GM19193 (cell line): Measurements from ENCODE around the gene AXL.
A peak's percentile ranks its signal among the peaks of the same experiment; 100 is the strongest.

Experiments used
- POLR2A ChIP-seq: IDR thresholded peaks from 4 replicates; pipeline ENCODE4 v1.6.1; 2011; ENCODE audit not compliant: insufficient read depth, insufficient read length; ENCODE audit errors: extremely low read depth

The AXL gene

DNA sequence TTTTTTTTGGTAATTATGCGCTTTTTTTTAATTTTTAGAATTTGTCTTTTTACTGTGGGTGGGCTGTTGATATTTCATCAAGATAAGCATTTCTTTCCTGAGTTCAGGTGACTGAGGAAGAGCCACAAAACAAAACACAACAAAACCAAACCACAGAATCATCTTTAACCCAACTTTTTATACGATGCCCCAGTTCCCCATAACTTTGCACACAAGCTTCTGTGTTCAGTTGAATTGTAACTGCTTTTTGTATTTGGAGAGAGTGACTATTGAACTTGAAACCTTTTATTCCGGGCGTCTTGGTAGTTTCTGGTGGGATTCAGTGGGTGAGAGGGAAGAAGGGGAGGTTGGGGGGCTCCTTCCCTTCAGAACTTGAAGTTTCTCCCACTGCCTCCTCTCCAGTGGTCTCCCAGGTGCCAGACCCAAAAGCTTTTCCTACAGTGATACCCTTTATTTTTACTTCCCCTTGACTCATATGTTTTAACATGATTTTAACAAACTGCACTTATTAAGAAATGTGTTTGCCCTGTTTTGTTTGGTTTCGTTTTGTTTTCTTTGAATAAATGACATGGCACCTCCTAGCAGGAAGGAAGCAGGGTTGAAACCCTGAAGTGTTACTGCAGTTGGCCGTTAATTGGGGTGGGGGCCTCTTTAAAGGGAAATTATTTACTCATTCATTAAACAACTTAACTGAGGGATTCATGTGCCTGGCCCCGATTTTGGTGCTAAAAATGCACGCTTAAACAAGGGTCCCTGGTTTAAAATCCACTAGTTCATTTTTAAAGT is 88.3 kb downstream of the AXL start:
- TF ChIP-seq POLR2A = no peak

DNA sequence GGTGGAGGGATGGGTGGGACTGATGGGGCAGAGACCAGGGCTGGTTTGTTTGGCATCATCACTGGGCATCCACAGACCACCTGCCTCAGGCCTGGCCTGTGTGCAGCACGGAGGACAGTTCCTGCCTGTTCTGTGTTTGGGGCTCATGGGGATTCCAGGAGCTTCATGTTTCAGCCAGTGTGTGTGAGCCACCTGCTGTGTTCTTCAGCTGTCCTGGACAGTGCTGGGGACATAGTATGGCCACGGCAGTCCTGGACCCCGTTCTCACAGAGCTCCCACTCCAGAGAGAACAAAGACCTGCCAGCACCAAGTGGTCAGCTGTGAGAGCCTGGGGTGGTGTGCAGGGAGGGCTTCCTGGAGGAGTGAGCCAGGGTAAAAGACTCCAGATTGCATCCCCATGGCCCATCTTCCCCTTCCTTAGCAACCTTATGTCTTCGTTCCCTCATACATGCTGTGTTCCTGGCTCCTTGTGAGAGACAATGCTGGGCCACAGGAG is 89.0 kb downstream of the AXL start:
- peak; percentile 7 for TF ChIP-seq POLR2A

DNA sequence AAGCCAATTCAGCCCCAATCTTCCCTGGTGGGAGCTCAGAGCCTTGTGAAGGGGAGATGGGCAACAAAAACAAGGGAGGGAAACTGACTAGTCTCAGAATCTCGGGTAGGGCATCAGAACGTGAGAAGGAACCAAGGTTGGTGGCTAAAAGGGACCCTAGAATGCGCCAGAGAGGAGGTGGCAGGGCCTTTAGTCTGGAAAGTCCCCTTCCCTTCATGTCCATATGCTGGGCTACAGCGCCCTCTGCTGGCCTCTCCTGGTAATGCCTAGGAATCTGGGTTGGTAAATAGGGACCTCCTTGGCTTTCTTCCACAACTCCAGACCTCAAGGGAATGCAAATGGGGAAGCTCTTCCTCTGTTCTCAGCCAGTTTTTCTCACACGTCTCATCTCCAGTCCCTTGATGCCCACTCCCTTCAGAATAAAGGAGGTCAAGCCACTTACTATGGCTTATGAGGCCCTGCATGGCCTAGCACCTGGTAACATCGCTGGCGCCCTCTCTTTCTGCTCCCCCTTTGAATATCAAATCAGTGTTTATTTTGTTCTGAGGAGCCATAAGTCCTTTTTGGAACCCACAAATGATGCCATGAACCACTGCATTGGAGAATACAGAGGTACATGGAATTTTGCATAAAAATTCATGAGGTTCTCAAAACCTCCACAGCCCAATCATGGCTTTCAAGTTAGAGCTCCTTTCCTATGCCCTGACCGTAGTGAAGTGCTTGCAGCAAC is 89.6 kb downstream of the AXL start:
- peak; percentile 8 for TF ChIP-seq POLR2A

DNA sequence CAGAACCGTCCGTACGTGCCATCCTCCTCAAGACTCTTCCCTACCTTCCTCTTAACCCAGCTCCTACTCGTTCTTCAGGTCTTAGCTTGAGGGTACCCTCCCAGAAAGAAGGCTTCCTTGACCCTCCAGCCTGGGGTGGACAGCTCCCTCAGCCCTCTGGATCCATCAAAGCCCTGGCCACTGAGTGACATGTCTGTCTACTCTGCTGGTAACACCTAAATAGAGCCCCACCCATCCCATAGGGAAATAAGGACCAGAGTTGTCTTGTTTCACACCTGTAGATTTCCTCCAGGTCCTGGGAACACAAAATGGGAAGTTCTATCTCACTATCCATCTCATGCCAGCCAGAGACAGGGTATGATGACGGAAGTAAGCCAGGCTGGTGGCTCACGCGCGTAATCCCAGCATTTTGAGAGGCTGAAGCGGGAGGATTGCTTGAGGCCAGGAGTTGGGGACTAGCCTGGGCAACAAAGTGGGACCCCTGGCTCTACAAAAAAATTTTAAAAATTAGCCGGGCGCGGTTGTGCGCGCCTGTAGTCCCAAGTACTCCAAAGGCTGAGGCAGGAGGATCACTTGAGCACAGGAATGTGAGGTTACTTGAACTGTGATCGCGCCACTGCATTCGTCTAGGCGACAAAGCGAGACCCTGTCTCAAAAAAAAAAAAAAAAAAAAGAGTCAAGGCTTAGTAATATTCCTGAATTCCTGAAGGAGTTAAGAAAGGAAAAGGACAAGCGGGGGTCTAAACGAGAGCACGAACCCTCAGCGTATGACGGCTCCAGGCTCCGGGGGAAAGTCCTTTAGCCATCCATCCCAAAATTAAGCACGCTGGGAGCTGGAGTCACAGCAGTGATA is 90.4 kb downstream of the AXL start:
- TF ChIP-seq POLR2A = no peak

DNA sequence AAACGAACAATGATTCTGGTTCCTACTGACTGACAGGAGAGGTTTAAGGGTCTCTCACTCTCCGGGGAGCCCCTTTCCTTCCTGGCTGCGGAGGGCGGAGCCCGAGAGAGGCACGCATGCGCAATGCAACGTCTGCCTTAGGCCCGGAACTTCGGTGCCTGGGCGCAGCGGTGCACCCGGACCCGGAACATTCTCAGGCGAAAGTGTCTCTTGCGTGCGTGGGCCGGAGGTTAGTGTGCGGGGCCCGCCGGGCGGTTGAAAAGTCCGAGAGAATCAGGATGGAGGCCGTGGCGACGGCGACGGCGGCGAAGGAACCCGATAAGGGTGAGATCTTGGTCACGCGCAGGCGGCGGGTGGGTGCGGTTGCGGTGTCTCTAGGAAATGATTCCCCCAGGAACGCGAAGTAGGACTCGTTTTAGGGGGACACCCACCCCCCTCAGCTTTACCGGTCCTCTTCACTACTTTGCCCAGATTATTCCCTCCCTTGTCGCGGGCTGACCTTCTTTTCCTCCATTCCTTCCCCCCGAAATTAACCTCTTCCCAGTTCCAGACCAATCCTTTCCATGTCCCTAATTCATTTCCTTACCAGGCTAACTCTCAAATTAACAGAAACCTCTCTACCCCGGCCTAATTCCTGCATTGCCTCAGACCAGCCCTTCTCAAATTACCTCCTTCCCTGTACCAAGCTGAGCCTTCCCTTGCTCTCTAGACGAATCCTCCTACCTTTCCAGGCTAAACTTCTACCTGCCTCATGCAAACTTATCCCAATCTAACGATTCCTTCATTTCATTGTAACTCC is 91.2 kb downstream of the AXL start, which contains the start of gene CCDC97:
Gene CCDC97 (plus strand): TSS at position 140 of the 799 bp plus-strand sequence. CDS start 139 bp downstream, at position 279.
- TF ChIP-seq POLR2A = peak; percentile 90

DNA sequence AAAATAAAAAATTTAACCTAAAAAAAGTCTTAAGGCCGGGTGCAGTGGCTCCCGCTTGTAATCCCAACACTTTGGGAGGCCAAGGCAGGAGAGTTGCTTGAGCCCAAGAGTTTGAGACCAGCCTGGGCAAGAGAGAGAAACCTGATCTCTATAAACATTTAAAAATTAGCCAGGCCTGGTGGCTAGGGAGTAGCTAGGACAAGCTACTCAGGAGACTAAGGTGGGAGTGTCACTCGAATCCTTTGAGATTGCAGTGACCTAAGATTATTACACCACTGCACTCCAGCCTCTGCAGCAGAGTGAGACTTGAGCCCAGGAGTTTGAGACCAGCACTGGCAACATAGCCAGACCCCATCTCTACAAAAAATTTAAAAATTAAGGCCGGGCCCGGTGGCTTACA is 92.0 kb downstream of the AXL start:
- no peak for TF ChIP-seq POLR2A
